GM18909 (cell line): ENCODE results near the gene MYOM1.

Experiments
- ATAC-seq: cut with Tn5 transposase; IDR thresholded peaks from one replicate; pipeline ENCODE4 v1.9.1; 2021; ENCODE audit warnings: mild to moderate bottlenecking; ENCODE audit not compliant: unreplicated experiment, poor library complexity

MYOM1 gene

DNA sequence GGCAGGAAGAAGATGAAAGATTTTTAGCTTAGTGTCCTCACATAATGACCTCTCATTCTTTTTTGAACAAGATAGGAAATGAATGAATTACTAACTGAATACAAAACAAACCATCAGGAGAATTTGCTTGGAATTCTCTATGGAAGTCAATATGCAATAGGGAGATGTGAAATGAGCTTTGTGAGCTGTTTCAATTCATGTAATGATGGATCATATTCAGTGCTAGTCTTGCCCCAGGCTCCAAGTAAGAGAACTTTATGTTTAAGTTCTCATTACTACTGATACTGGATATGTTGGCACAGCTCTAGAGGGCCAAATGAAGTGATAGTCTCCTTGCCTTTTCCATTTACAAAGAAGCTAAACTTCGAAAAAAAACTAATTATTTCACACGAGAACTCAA, 29.2 kb downstream of the MYOM1 start:
- ATAC-seq: no peak

DNA sequence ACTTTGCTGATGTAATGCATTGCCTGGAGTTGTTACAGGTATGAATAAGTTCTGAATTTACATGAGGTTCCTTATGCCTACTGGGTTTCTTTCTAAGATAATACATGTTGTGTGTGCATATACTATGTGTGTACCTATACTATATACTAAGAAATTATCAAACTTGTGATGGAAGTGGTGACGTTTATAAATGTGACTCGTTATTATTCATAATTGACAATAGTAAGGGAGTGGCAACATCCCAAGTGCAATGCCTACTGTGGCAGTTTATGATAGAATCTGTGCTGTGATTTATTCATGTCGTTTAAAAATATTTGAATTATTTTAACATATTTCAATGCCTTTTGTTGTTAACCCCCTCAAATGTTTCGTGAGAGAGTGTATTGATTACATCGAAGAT, 29.9 kb downstream of the MYOM1 start:
- ATAC-seq: no peak

DNA sequence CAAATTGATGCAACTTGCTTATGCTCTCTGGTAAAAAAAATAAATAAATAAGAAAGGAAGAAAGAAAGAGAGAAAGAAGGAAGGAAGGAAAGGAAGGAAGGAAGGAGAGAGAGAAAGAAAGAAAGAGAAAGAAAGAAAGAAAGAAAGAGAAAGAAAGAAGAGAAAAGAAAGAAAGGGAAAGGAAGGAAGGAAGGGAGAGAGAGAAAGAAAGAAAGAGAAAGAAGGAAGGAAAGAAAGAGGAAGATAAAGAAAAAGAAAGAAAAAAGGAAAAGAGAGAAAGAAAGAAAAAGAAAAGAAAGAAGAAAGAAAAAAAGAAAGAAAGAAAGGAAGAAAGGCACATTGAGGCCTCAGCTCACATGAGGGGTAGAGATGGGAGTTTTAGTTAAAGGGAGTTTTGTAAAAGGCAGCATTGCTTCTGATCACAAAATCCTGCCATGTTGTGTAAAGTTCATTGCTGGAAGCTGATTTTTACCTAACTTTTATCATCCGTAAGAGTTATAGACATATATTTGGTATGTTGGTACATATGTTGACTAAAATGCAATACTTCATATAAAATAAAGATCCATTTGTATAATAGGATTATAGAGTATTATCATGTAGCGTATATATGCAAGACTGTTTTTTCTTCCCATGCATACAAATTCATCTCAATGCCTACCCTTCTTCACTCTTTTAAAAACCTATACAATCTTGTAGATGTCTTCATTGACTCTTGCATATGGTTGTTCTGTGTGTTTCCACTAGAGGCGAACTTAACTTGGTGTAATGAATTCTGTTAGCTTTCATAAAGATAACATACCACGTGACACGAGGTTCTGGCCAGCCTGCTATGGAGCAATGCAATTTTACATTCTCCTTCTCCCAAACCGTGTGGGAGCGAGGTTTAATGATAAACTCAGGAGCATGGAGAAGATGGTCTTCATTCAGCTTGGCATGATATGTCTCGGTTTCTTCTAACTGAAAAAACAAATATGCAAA, 32.8 kb downstream of the MYOM1 start:
- no peak for ATAC-seq

DNA sequence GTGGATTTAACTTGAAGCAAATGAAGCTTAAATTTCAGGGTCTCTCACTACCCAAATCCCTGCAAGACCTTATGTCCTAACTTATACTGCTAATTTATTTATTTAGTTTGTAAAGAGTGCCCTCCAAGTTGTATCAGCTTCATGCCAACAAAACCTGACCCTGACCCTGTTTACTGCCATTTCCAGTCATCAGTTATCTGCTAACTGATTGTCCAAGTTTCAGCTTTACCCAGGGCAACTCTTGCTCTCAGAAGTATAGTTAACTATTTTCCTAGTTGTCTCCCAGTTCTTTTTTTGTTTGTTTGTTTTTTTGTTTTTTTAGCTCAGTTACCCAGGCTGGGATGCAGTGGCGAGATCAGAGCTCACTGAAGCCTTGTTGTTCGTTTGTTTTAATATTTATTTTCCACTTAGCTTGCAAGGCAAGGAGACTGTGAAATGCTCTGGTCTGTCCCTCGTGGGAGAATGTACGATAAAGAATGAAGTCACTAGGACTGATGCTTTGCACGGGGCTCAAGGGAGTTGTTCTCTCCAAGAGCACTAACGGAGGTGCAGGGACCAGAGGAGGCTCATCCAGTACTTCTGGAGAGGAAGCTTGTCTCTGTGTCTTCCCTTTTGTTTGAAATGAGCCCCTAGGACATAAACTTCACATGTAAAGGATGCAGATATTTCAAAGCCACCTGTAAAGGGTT, 35.3 kb downstream of the MYOM1 start:
- no peak for ATAC-seq

DNA sequence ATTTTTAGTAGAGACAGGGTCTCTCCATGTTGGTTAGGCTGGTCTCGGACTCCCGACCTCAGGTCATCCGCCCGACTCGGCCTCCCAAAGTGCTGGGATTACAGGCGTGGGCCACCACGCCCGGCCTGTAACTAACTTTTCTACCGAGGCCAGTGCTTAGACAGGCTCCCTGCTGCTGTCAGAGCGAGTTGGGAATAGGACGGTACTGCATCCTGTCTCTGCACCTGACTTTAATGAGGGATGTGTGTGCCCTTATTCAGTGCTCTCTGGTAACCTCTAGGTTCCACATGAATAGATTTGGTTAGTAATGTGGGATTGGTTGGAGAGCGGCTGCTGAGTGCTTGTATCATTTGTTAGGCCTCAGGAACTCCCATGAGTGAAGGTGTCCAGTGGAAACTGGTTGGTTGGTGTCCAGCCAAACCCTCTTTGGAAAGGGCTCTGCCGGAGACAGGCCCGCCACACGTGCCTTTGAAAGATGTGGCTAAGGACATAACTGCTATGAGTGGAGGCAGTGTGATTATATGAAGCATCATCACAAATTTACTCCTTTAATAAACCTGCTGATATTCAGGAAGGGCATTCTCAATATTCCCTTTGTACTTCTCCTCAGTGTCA, 36.6 kb downstream of the MYOM1 start:
- ATAC-seq: no peak

DNA sequence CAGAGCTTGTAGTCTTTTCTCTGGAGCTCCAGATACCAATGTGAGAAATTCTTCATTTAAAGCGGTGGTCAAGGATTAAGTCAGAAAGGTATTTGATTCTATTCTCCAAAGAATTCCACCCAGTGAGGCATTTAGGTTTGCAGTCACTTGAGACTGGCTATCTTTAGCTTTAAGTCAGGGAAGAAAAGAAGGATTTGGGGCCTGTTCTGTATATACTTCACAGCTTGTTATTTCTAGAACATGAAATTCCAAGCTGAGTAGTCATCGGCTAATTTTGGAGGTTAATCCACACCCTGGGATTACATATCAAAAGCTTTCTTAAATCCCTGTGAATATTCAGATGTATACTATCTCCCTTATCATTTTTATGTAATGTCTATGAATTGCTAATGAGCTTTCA, 39.4 kb downstream of the MYOM1 start:
- ATAC-seq: no peak

DNA sequence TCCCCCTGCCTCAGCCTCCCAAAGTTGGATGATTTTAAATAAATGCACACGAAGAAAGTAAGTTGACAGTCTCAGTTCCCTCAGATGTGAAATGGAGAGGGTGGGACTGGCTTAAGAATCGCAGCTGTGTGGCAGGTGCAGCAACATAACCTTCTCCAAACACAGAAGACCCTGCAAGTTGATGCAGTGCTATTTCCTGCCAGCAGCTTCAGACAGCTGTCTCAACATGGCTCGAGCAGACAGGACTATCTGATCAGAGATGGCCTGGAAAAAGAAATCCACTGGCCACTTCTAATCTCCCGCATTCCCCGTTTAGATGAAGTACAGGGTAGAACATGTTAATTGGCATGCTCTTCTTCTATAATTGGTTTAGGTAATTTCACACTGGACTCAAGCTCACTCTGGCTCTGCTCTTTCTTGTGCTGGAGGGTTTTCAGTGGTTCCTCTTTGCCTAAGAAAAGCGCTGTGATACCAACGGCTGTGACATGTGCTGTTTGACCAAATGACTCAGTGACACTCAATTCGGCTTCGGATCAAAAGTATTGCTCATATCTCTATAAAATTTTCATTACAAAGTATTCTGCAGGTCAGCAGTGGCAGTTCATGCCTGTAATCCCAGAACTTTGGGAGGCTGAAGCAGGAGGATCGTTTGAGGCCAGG, 40.2 kb downstream of the MYOM1 start:
- ATAC-seq: peak; percentile 62

DNA sequence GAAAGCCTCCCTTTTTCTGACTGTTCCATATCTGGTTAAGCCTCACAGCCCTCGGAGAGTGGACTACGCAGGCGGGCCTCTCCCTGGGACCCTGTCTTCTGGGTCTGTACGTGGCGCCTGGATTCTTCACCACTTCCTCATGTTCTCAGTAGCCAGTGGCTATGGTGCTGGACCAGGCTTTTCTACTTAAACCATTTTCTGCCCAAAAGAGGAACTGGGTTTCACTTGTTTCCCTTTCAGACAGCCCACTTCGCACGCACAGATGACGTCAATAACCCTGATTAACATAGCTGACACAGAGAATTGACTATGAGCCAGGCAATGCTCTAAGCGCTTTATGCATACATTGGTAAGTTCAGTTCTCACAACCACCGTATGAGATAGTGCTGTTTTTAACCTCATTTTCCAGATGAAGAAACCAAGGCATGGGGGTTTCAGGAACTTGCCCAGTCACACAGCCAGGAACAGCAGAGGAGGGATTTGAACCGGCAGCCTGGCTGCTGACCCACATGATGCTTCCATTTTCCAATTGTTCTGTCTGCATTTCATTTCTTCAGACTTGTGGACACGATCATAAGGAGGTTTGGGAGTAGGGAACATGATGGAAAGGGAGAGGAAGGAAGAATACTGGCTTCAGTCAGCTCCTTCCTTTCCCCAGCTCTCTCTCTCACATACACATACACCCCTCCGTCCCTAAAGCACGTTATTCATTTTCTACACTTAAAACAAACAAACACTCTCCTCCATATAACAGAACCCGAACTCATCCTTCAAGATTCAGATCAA, 41.7 kb downstream of the MYOM1 start:
- ATAC-seq: peak; percentile 87

DNA sequence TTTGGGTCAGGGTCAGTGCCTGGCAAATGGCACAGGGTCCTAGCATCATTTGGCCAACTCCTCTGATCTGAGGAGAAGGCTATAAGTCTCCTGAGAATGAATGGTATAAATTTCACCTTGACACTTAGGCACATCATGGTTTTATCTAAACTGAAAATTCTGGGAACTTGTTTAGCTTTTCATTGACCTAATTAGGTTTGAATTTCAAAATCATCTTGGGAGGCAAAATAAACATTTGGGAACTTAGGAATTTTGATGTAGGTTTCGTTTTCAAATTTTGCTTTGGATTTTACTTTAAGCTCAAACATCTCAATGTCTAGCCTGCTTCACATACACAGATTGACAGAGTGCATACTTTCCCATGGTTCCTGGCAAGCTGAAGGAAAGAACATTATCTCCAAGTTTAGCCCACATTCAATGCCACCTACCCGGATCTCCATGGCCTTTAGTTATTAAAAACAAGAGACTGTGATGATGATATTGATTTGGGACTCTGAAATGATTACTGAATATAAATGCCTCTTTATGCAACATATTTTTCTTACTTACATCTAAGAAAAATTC, 44.5 kb downstream of the MYOM1 start:
- ATAC-seq: no peak

DNA sequence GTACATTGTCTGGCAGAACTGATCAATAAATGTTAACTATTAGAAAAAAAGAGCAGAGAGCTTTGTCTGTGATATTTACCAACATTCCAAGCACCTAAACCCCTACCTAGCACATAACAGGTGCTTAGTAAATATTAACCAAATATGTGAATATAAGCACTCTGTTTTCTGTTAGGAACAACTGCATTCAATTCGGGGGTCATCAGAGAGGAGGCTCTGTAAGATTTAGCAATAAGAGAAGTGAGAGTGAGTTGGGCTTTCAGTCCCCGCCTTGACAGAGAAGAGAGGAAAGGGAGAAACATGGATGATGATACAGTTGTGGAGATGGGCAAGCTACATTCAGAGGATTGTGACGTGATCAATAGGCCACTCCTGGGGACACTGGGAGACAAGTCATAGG, 47.7 kb downstream of the MYOM1 start:
- ATAC-seq: no peak

DNA sequence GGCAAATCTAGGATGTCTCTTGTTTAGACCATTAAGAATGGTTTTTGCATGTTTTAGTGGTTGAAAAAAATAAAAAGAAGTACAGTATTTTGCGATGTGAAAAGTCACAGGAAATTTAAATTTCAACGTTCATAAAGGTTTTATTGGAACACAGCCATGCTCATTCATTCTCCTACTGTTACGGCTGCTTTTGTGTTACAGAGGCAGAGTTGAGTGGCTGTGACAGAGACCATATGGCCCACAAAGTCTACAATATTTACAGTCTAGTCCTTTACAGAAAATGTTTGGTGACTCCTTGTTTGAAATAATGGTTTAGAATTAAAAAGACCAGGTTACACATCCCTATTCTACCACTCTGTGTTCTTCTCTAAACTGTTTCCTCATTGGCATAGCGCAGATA, 48.1 kb downstream of the MYOM1 start:
- ATAC-seq: no peak

DNA sequence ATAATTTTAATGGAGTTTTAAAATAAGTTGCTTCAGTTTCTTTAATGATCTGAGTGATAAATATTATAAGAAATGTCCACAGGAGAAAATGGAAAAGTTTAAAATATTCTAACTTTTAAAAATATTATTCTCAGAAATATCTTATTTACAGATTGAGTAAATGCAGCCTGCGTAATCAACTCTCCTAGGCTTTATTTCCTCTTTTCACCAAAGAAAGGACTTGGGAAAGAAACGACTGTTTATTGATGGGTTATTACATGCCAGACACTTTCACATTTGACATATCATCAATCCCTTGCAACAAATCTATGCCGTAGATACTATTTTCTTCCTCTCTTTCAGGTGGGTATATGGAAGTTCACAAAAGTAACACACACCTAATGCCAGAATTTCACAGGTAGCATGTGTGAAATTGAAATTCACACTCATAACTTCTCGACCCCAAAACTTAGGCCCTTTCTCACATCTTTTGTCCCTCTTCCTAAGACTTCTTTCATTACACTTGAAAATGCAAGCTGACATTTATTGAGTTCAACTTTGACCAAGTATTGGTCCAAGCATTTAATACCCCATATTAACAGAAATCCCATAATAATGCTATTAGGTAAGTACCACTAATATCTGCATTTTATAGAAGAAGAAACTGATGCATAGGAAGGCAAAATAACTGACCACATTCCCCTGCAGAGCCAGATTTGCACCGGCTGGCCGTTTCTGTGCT, 49.2 kb downstream of the MYOM1 start:
- no peak for ATAC-seq

DNA sequence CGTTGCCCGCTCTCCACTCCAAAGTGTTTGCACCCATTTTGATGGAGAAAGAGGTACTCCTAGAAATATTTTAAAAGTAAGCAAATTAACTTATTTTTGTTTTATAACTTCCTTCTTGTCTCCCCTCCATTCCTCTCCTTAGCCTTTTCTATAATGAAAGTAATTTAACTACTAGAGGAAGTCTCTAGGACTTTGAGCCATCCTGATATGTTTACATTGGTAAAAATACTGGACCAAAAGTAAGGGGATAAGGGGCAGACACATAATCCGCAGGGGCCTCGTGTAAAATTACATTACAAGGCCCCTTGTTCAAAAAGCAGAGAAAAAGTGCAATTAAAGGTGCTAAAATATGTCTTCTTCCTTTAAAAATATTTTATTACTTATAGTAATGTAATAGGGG, 55.4 kb downstream of the MYOM1 start:
- ATAC-seq: no peak

DNA sequence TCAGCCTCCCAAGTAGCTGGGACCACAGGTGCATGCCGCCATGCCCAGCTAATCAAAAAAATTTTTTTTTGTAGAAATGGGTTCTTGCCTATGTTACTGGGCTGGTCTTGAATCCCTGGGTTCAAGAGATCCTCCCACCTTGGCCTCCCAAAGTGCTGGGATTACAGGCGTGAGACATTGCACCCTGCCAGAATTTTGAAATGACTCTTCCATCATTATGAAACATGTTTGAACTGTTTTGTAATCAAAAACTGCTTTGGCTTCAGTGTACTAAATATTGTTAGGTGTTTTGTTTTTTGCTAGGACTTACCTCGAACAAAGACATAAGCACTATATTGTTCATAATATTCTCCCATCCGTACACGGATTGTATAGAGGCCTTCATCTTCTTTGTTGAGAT, 55.8 kb downstream of the MYOM1 start:
- ATAC-seq: no peak

DNA sequence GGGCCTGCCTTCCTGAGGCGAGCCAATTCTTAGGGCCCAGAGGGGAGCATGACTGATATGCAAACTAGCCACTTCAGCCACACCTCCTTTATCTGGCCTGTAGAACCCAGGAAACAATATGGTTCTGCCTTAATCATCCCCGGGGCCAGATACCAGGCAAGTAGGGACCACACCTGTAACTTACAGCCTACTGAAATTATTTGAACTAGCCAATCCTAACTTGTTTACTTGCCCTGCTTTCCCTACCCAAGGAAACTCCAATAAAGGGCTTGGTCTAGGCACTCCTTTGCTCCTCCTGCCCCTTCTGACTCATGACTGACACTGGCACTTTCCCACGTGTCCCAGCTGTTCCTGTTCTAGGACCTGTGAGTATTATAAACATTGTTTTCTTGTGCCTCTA, 57.6 kb downstream of the MYOM1 start:
- no peak for ATAC-seq

DNA sequence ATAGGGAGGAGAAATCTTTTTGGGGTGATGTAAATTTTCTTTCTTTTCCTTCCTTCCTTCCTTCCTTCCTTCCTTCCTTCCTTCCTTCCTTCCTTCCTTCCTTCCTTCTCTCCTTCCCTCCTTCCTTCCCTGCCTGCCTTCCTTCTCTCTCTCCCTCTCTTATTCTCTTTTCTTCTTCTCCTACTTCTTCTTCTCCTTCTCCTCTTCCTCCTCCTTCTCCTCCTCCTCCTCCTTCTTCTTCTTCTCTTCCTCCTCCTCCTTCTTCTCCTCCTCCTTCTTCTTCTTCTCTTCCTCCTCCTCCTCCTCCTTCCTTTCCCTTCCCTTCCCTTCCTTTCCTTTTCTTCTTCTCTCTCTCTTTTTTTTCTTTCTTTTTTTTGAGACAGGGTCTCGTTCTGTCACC, 59.9 kb downstream of the MYOM1 start:
- no peak for ATAC-seq

DNA sequence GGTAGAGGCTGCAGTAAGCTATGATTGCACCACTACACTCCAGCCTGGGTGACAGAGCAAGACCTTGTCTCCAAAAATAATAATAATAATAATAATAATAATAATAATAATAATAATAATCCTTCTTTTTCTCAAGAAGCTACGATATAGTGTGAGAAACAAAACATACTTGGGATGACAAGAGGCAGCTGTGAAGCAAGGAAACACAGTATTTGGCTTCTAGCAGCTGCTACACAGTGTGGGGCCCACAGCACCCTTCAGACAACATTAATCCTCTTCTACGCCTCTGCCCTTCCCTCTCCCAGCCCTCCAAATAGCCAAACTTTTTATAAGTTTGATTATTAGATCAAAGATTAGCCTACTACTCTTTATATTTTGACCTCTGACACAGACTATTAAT, 62.2 kb downstream of the MYOM1 start:
- ATAC-seq: no peak

DNA sequence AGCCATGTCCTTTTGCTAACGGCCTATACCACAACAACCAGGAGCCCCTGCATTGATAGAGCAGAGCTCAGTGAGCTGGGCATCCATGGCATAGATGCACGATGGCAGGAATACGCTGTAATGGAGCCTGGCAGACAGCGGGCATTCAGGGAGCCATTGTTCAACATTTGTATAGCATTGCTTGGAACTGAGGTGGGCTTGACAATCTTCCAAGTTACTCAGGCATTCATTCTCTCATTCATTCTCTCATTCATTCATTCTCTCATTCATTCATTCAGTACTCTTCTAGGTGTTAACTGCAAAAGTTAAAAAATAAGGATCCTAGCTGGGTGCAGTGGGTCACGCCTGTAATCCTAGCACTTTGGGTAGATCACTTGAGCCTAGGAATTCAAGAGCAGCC, 62.7 kb downstream of the MYOM1 start:
- ATAC-seq: no peak

DNA sequence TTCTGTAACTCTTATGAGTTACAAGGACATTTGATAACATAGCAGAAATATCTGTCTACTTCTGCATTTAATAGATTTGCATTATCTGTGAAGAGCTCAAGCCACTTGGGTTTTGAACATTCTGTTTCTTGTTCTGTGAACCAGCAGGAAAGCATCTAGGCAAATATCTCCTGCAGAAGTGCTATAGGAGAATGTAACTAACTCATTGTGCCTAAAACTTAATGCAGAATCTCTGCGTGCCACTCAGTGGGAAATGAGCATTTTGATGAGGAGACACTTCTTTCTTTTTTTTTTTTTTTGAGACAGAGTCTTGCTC, 63.5 kb downstream of the MYOM1 start:
- no peak for ATAC-seq
